ENCODE measurements around the gene MBD4.

GRCh38 chr3:129412542-129413198, 27.1 kb downstream of the MBD4 start:
- TF ChIP-seq POLR2AphosphoS5 (IDR thresholded peaks at IDR 0.05; ENCODE audit: borderline replicate concordance, low read depth, low read length) (no peak), EZH2 (IDR thresholded peaks at IDR 0.05) (no peak)

Data from SK-N-MC (cell line).